SW 1271 (cell line): ENCODE data around the gene MFSD1.

Source experiments
- DNase-seq, 2 experiments: peaks; one replicate each; lab custom pipeline; 2025; lab: John Stamatoyannopoulos, UW

Gene MFSD1

DNA sequence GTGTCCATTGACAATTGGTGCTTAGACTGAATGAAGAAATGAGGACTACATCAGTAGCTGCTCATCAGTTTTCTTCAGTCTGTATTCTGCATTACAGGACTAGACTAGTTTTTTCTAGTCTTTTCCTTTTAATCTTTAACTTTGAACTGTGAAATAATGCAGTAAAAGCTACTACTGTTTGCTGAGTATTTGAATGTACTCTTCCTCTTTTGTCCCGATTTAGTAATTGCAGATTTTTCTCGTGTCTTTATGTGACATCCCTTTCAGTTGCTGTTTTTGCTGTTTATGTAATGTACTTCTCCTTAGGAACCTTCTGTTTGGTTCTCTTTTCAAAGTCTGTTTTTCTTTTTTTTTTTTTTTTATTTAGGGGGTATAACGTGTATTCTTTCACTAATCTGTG is 17.4 kb downstream of the MFSD1 start:
- DNase-seq: no peak

DNA sequence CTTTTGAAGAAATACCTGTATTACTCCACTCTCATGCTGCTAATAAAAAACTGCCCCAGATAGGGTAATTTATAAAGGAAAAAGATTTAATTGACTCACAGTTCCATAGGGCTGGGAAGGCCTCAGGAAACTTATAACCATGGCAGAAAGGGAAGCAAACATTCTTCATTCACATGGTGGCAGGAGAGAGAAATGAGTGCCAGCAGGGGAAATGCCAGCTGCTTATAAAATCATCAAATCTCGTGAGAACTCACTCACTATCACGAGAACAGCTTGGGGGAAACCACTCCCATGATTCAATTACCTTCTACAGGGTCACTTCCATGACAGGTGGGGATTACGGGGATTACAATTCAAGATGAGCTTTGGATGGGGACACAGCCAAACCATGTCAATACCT is 18.7 kb downstream of the MFSD1 start:
- no peak for DNase-seq

DNA sequence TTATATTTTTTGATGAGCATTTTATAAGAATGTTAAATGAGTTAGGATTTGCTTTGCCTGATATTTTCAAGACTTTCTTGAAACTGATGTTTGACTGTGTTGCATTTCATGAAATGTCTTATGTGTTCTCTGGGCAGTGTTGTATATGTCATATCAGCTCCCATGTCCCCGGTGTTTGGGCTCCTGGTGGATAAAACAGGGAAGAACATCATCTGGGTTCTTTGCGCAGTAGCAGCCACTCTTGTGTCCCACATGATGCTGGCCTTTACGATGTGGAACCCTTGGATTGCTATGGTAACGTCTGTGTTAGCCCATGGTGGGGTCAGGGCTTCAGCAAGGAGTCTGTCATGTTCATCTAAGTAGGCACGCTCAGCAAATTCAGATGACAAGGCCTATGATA is 20.0 kb downstream of the MFSD1 start:
- DNase-seq: no peak

DNA sequence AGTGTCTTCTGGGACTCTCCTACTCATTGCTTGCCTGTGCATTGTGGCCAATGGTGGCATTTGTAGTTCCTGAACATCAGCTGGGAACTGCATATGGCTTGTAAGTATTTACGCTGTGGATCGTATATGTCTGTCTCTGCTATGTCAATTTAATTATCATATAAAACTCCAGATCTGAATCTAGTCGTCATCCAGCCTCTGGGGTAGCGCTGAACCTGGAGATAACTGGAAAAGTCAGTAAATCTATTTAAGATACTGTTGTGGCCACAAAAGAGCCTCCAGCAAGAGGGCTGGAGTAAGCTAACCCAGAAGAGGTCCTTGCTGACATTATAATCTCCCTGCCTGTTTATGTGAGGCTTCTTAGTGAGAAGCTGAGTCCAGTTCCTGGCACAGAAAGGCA is 21.6 kb downstream of the MFSD1 start:
- no peak for DNase-seq

- DNase-seq: no peak
Measured at GRCh38 chr3:158827773-158828172, 25.9 kb downstream of the MFSD1 start.

GRCh38 chr3:158830391-158830790 is 28.5 kb downstream of the MFSD1 start:
- DNase-seq: no peak

GRCh38 chr3:158831861-158832260 is 30.0 kb downstream of the MFSD1 start:
- no peak for DNase-seq

DNA sequence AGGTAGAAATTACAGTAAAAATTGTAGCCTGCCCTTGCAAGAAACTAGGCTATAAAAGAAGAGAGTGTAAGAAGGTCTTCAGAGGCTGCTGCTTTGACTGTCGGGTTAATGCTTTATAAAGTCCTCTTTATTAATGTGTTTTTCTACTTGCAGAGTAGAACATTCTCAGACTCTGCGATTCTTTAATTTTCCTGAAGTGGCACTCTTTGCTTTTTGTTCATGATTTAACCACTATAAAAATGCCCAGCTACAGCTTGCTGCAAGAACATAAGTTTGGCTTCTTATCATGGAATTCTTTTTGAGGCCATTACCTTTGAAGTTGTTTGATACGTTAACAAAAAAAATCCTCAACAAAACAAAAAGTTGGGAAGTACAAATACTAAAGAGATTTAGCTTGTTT is 33.8 kb downstream of the MFSD1 start:
- no peak for DNase-seq

GRCh38 chr3:158836312-158836711 is 34.5 kb downstream of the MFSD1 start:
- DNase-seq: no peak

GRCh38 chr3:158837240-158837639 is 35.4 kb downstream of the MFSD1 start:
- DNase-seq: no peak

DNA sequence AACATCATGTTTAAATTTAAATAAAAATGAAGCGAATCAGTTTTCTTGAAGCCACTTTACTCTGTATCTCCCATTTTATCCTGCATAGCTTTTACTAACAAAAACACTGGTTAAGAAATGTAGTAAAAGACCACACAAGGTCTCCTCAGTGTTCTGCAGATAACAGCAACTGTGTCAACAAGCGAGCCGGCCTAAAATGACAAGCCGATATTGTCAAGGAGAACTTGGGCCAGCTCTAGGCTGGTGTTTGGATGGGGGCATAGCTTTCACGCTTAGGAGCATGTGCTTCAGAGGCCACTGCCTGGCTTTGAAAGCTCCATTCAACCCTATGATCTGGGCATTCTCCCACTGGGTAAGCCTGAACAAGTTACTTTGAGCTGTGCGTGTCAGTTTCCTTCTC is 38.1 kb downstream of the MFSD1 start:
- no peak for DNase-seq

GRCh38 chr3:158841387-158841786 is 39.5 kb downstream of the MFSD1 start:
- DNase-seq: no peak

GRCh38 chr3:158842976-158843375 is 41.1 kb downstream of the MFSD1 start:
- DNase-seq: no peak

- peak in 1 of 2 experiments; percentile 53 for DNase-seq
Measured at GRCh38 chr3:158845765-158846350, 44.0 kb downstream of the MFSD1 start.

GRCh38 chr3:158846803-158847451 is 45.1 kb downstream of the MFSD1 start:
- no peak for DNase-seq

DNA sequence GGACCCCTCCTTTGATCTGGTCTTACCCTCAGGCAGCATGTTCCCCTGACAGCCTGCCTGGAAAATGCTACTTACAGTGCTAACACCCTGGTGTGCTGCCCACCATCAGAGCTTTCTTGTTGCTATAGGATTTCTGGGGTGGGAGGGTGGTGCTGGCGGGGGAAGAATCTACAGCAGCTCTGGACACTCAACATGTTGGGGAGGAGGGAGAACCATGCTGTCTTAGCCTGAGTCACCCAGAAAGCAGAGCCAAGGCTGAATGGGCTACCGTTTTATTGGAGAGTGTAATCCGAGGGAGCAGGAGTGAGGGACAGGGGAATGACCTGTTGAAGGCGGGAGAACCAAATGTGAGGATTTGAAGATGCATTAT is 45.6 kb downstream of the MFSD1 start:
- DNase-seq: no peak

DNA sequence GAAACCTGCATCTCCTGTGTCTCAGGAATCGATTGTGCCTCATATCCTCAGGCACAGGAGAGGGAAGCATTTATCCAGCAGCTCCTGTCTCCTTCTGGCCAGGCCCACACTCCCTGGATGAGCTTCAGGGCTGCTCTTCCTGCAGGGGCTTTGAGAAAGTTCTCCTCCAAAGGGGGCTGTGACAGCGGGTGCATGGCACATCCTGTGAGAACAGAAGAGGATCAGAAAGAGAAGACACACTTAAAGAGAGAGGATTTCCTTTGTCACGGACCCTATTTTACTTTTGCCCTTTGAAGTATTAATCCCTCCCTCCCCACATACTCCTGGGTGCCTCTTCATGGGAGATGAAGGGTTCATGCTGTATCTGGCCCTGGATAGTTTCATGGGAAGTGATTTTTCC is 46.0 kb downstream of the MFSD1 start:
- DNase-seq: no peak

DNA sequence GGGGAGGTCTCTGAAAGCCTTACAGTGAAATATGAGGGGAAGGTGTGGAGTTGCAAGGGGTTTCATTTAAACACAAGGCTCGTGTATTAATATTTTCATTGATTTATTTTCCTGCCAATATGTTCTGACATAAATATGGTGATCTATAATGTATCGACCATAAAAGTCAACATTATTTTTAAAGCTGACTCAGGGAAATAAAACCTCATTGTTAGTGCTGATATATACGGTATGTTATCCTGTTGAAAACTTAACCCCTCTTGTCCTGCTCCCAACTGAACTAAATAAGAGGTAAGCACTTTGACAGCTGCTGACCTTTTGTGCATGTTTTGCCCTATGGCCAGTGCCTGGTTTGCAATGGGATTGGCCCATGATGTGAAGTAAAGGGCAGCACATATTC is 47.9 kb downstream of the MFSD1 start:
- DNase-seq: no peak

DNA sequence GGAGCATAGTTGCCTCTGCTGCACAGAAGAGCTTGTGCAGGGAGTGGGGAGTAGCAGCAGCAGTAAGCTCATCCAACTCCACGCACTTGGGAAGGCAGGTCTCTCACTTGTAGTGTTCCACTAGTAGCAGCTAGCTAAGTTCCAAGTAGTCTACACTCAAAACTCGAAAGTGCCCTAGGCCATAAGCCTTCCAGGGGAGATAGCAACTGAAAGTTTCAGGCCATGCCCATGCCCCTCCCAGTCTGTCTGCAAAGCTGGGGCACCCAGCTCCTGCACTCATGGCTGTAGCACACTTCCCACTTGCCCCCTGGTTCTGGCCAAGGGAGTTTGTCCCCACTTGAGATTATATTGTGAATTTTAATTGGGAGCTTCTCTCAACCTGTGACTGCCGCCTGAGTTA is 57.5 kb downstream of the MFSD1 start:
- no peak for DNase-seq

DNA sequence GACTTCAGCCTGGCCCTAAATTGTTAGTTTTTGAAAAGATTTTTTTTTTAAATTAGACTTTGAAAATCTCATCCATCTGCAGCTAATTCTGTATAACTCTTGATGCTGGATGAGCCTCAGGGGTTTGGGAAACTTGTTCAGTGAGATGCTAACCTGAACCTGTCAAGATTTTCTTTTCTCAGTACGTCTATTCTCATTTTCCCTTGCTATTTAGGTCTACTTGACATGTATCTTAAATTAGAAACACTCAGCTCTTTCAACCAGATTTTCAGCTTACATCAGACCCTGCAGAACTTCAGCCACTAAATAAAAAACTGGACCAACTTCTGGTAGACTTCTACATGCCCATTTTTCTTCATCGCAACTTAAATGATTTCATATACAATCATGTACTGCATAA is 61.4 kb downstream of the MFSD1 start:
- no peak for DNase-seq

- DNase-seq: no peak
Measured at GRCh38 chr3:158864492-158864891, 62.6 kb downstream of the MFSD1 start.

GRCh38 chr3:158875700-158876099 is 73.8 kb downstream of the MFSD1 start:
- DNase-seq: no peak
